ENCODE results near the gene PHKA2. TPM values are rescaled to one million over a fixed set of nuclear protein-coding genes. Genes with fewer than 3 reads are reported as not detected.
A peak's percentile ranks its signal among the peaks of the same experiment; 100 is the strongest.
"Not testable (repeated sequence)": the region's sequence is repeated elsewhere in the genome, so short reads cannot be mapped to it uniquely, and the experiment has no call there.

Gene PHKA2
- total RNA-seq, 1 donor from 2014 or later: 22.0 TPM

DNA sequence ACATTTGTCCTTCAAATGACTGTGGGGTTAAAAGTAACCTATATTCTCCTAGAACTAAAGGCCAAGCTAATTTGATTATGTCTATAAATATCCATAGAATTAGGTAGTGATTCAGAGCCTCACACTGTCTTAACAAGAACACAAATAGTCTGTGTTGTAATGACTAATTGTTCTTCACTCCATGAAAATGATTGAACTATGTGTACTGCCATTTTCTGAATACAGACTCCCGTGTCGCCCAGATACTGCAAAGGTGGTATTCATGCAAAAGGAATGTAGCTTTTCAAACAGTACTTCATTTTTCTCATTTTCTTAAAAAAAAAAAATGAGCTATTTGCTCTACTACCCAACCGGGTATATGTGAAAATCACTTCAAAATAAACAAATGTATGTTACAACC, 11.3 kb upstream of the PHKA2 start:
- intact Hi-C loops (cut with micrococcal nuclease): no loop called here
- H3K27me3 Mint-ChIP-seq (ENCODE audit: low read depth): no peaks in the 10 kb centered on the region
- H3K4me1 Mint-ChIP-seq (ENCODE audit: low read depth): no peaks in the 10 kb centered on the region
- no peaks in the 10 kb centered on the region for H3K9me3 Mint-ChIP-seq
- DNase-seq (ENCODE audit: low spot score): no peak
- H3K27ac Mint-ChIP-seq: no peak overlapping the region
- no peak overlapping the region for H3K4me3 Mint-ChIP-seq (ENCODE audit: low read depth)
- no peaks in the 10 kb centered on the region for H3K36me3 Mint-ChIP-seq (ENCODE audit: low read depth)

DNA sequence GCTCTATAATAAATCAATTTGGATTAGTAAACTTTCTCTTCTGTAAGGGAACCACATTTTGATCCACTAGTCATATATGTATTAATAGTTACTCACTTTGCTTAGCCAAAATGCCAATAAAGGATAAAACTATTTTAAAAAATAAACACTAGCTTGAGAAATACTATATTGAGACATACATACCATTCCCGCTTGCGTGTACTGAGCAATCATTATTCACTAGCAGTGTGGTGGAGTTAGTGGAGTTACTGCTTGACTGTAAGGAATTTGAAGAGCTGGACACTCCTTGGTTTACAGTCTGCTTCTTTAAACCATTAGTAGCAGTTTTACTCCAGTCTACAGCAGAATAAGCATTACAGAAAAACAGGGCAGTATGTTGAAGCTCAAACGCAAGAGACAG, 10.8 kb upstream of the PHKA2 start:
- Mint-ChIP-seq H3K9me3 (no peaks in the 10 kb centered on the region), H3K4me1 (ENCODE audit: low read depth) (no peaks in the 10 kb centered on the region), H3K4me3 (ENCODE audit: low read depth) (no peak overlapping the region), H3K27me3 (ENCODE audit: low read depth) (no peaks in the 10 kb centered on the region), H3K27ac (no peak overlapping the region), H3K36me3 (ENCODE audit: low read depth) (no peaks in the 10 kb centered on the region)
- DNase-seq (ENCODE audit: low spot score): no peak
- intact Hi-C loops (cut with micrococcal nuclease): no loop called here

DNA sequence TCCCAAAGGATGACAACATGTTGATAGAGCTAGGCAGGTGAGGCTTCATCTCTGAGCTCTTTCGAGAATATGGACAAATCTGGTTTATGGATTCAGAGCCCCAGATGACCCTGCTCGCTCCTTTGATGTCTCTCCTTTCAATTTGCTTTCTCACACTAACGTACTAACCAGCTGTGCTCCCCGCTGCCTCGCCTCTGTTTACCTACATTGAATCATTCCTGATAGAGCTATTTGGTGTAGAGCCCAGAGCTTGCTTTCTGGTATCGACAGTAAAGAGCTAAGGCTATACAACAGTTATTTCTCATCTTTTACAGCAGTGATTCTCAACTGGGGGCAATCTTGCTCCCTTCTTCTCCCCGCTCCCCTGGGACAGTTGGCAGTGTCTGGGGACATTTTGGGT, 8.9 kb upstream of the PHKA2 start:
- no peak overlapping the region for H3K27ac Mint-ChIP-seq

DNA sequence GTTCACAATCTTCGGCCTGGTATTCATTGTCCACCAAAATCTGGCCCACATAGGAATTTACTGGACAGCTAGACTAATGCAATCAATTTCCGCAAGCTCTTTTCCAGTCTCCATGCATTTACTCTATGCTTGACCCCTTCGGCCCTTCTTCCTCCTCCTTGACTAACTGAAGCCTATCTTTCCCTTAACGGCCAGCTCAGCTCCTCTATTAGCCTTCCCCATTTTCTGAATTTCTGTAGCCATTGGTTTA, 1.2 kb upstream of the PHKA2 start:
- Mint-ChIP-seq H3K4me3 (ENCODE audit: low read depth) (peak overlapping the region; percentile 84), H3K36me3 (ENCODE audit: low read depth) (no peaks in the 10 kb centered on the region), H3K27me3 (ENCODE audit: low read depth) (no peaks in the 10 kb centered on the region), H3K4me1 (ENCODE audit: low read depth) (peaks cover 6% of the 10 kb centered on the region), H3K27ac (peak overlapping the region; percentile 78), H3K9me3 (no peaks in the 10 kb centered on the region)
- no peak for DNase-seq (ENCODE audit: low spot score)
- intact Hi-C loops (cut with micrococcal nuclease): loop anchor here (10.0 kb wide), 1 partner anchor 310 kb away; the partner anchor contains the start of gene RS1

More for the DNA sequence above, 8.9 kb upstream of the PHKA2 start:
- no peaks in the 10 kb centered on the region for H3K27me3 Mint-ChIP-seq (ENCODE audit: low read depth)
- no peak overlapping the region for H3K4me3 Mint-ChIP-seq (ENCODE audit: low read depth)
- H3K36me3 Mint-ChIP-seq (ENCODE audit: low read depth): no peaks in the 10 kb centered on the region
- intact Hi-C loops (cut with micrococcal nuclease): no loop called here
- DNase-seq (ENCODE audit: low spot score): no peak
- no peaks in the 10 kb centered on the region for H3K4me1 Mint-ChIP-seq (ENCODE audit: low read depth)
- H3K9me3 Mint-ChIP-seq: no peaks in the 10 kb centered on the region

DNA sequence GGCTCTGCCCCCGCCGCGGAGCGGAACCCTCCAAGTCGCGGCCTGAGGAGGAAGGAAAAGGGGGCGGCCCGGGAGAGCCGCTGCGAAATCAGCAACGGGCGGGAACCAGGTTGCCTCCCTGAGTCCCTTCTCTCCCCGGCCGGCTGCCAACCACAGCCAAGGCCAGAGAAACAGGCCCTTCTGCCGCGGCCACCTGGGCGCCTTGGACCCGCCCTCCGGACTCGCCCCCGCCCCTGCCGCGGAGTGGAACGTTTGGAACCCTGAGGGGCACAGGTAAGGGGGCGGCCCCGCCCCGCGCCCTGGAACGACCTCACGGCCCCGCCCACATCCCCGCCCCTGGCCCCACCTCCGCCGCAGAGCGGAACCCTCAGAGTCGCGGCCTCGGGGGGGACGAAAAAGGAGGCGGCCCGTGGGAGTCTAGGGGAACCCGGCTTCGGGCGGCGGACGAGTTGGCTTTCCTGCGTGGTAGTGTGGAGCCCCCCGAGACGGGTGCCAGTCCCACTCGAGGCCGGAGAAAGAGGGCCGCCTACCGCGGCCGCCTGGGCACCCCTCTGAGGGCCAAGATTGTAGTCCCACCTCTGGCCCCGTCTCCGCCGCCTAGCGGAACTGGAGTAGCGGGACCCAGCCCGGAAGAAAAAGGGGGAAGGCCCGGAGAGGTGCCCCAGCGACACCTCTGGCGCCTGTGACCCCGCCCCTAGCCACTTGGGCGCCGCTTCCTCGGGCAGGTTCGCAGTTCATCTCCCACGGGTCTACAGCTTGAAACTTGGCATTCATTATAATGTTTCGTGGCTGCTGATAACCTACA, 669 bp upstream of the PHKA2 start:
- Mint-ChIP-seq H3K9me3 (no peaks in the 10 kb centered on the region), H3K4me3 (ENCODE audit: low read depth) (peak overlapping the region; percentile 84), H3K36me3 (ENCODE audit: low read depth) (no peaks in the 10 kb centered on the region), H3K4me1 (ENCODE audit: low read depth) (peaks cover 6% of the 10 kb centered on the region), H3K27ac (peak overlapping the region; percentile 78), H3K27me3 (ENCODE audit: low read depth) (no peaks in the 10 kb centered on the region)
- DNase-seq (ENCODE audit: low spot score): peak; percentile 76
- intact Hi-C loops (cut with micrococcal nuclease): loop anchor here (5.0 to 10.0 kb wide), 3 partner anchors 310 to 1008 kb away; partner anchors contain the start of genes BCLAF3, CDKL5 and RS1

DNA sequence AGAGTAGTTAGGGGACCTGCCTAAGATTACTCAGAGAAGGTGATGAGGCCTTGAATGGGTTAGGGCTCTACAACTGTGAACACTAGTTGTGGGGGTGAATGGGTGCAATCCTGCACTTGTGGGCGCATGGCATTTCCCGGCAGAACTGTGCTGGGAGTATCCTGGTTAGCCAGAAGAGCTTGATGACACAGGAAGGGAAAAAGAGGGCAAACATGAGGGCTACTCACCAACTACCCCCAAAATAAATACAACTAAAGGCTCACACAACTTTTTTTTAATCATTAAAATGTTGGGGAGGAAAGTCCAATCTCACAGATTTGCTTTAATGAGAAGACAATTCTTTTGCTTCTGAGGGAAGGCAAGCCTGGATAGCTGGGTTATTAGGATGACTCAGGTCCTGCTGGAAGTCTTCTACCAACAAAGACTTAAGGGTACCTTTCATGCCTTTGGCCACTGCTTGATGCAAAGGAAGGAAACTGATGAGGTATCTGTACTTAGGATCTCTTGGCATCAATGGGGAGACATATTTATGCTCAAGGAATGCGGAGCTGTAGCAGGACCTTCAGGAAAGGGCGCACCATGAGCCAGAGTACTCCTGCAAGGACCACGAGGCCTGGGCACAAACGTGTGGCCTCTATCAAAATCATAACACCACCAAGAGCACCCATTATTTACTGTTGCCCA, 2.6 kb downstream of the PHKA2 start:
- Mint-ChIP-seq H3K27ac (no peak overlapping the region), H3K27me3 (ENCODE audit: low read depth) (no peaks in the 10 kb centered on the region), H3K9me3 (no peaks in the 10 kb centered on the region), H3K4me1 (ENCODE audit: low read depth) (peaks cover 6% of the 10 kb centered on the region), H3K4me3 (ENCODE audit: low read depth) (no peak overlapping the region), H3K36me3 (ENCODE audit: low read depth) (no peaks in the 10 kb centered on the region)
- intact Hi-C loops (cut with micrococcal nuclease): loop anchor here (5.0 to 10.0 kb wide), 3 partner anchors 306 to 1011 kb away; partner anchors contain the start of genes BCLAF3, CDKL5 and RS1
- DNase-seq (ENCODE audit: low spot score): no peak

DNA sequence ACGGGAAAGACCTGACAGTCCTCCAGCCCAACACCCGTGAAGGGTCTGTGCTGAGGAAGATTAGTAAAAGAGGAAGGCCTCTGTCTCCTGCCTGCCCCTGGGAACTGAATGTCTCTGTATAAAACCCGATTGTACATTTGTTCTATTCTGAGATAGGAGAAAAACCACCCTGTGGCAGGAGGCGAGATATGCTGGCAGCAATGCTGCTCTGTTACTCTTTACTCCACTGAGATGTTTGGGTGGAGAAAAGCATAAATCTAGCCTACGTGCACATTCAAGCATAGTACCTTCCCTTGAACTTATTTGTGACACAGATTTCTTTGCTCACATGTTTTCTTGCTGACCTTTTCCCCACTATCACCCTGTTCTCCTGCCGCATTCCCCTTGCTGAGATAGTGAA, 3.7 kb downstream of the PHKA2 start:
- not testable (repeated sequence) for H3K36me3 Mint-ChIP-seq (ENCODE audit: low read depth); H3K4me1 Mint-ChIP-seq (ENCODE audit: low read depth); DNase-seq (ENCODE audit: low spot score); H3K27me3 Mint-ChIP-seq (ENCODE audit: low read depth); H3K9me3 Mint-ChIP-seq; H3K27ac Mint-ChIP-seq; H3K4me3 Mint-ChIP-seq (ENCODE audit: low read depth)
- intact Hi-C loops (cut with micrococcal nuclease): loop anchor here (5.0 to 10.0 kb wide), 3 partner anchors 305 to 1012 kb away; partner anchors contain the start of genes BCLAF3, CDKL5 and RS1

DNA sequence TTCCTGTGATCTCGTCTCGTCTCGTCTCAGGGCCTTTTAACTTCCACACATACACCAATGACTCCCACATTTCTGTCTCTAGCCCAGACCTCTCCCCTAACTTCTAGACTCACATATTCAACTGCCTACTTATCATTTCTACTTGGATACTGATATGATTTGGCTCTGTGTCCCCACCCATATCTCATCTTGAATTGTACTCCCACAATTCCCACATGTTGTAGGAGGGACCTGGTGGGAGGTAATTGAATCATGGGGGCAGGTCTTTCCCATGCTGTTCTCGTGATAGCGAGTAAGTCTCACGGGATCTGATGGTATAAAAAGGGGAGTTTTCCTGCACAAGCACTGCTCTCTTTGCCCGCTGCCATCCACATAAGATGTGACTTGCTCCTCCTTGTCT, 8.9 kb downstream of the PHKA2 start:
- no peaks in the 10 kb centered on the region for H3K27me3 Mint-ChIP-seq (ENCODE audit: low read depth)
- H3K36me3 Mint-ChIP-seq (ENCODE audit: low read depth): no peaks in the 10 kb centered on the region
- no peak overlapping the region for H3K27ac Mint-ChIP-seq
- no peaks in the 10 kb centered on the region for H3K9me3 Mint-ChIP-seq
- no peak overlapping the region for H3K4me3 Mint-ChIP-seq (ENCODE audit: low read depth)
- intact Hi-C loops (cut with micrococcal nuclease): no loop called here
- no peak for DNase-seq (ENCODE audit: low spot score)
- H3K4me1 Mint-ChIP-seq (ENCODE audit: low read depth): no peaks in the 10 kb centered on the region

DNA sequence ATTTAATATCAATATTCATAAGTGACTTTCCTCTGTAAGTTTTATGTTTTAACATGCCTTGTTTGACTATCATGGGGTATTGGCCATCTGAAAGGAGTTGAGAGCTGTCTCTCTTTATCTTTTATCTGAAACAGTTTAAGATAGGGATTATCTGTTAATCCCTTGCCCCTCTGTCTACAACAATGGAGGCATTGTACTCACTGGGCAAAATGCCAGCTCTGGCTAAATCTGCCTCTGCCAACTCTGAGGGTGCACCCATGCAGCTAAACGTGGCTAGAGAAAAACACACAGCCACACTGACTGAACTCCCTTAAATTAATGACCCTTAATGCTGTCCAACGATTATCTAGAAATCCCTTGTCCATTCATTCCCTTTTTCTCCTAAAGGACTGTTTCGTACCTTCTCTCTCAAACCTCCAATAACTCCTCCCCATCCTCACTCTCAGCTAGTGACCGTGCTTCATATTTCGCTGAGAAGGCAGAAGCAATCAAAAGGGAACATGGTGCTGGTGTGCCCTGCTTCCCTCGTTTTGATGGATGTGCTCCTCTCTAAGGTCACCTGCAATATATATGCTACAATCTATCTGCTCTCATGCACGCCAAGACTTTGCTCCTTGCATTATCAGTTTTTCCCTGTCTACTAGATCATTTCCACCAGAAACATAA, 10.3 kb downstream of the PHKA2 start:
- no peak overlapping the region for H3K27ac Mint-ChIP-seq
- no peak overlapping the region for H3K4me3 Mint-ChIP-seq (ENCODE audit: low read depth)
- H3K36me3 Mint-ChIP-seq (ENCODE audit: low read depth): no peaks in the 10 kb centered on the region
- no peaks in the 10 kb centered on the region for H3K4me1 Mint-ChIP-seq (ENCODE audit: low read depth)
- H3K9me3 Mint-ChIP-seq: no peaks in the 10 kb centered on the region
- H3K27me3 Mint-ChIP-seq (ENCODE audit: low read depth): no peaks in the 10 kb centered on the region
- DNase-seq (ENCODE audit: low spot score): no peak
- intact Hi-C loops (cut with micrococcal nuclease): no loop called here

DNA sequence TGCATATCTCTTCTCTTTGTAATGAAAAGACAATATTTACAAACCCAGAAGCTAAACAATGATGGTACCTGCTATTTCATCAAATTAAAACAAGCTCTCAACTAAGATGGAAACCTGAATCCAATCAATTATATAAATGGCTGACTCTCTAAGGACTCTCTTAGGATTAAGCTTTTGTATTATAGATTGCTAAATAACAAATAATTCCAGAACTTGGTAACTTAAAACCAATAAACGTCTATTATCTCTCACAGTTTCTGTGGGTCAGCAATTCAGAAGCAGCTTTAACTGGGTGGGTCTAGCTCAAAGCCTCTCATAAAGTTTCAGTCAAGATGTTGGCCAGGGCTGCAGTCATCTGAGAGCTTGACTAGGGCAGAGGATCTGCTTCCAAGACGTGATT, 12.4 kb downstream of the PHKA2 start:
- H3K9me3 Mint-ChIP-seq: no peaks in the 10 kb centered on the region
- H3K27me3 Mint-ChIP-seq (ENCODE audit: low read depth): no peaks in the 10 kb centered on the region
- no peaks in the 10 kb centered on the region for H3K4me1 Mint-ChIP-seq (ENCODE audit: low read depth)
- no peaks in the 10 kb centered on the region for H3K36me3 Mint-ChIP-seq (ENCODE audit: low read depth)
- DNase-seq (ENCODE audit: low spot score): no peak
- H3K4me3 Mint-ChIP-seq (ENCODE audit: low read depth): no peak overlapping the region
- H3K27ac Mint-ChIP-seq: no peak overlapping the region
- intact Hi-C loops (cut with micrococcal nuclease): no loop called here

DNA sequence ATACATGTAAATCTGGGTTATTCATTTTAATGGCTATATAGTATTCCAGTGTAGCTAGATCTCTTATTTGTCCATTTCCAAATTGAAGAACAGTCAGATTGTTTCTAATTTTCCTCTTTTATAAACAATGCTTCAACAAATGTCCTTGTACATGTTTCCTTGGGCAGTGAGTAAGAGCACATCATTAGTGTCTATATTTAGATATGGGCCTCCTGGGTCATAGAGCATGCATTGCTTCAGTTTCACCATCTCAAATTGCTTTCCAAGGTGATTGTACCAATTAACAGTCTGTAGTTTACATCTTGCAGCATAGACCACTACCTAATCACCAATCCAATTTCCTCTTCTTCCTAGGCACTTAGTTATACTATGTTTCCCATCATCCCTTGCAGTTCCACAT, 13.4 kb downstream of the PHKA2 start:
- no peaks in the 10 kb centered on the region for H3K9me3 Mint-ChIP-seq
- H3K27me3 Mint-ChIP-seq (ENCODE audit: low read depth): no peaks in the 10 kb centered on the region
- H3K27ac Mint-ChIP-seq: no peak overlapping the region

DNA sequence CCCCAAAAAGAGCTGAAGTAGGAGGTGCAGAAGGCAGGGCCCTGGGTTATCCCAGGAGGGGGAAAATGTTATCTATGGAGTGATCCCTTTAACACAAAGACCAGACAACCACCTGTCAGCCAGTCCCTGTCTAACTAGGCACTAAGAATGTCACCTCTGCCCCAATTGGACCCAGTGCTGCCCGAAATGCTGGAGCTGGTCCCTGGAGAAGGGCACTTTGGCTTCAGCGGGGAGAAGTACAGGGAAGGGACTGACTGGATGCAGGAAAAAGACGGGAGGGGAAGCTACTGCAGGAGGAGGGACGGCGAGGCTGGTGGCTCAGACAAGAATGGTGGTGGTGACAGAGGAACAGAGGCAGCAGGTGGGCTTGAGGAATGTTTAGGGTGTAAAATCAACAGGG, 17.3 kb downstream of the PHKA2 start:
- Mint-ChIP-seq H3K27ac (no peak overlapping the region), H3K4me1 (ENCODE audit: low read depth) (peaks cover 13% of the 10 kb centered on the region), H3K36me3 (ENCODE audit: low read depth) (peaks cover 4% of the 10 kb centered on the region), H3K27me3 (ENCODE audit: low read depth) (no peaks in the 10 kb centered on the region), H3K9me3 (no peaks in the 10 kb centered on the region), H3K4me3 (ENCODE audit: low read depth) (no peak overlapping the region)
- intact Hi-C loops (cut with micrococcal nuclease): no loop called here
- no peak for DNase-seq (ENCODE audit: low spot score)

More for the DNA sequence above, 13.4 kb downstream of the PHKA2 start:
- no peak for DNase-seq (ENCODE audit: low spot score)
- Mint-ChIP-seq H3K4me1 (ENCODE audit: low read depth) (no peaks in the 10 kb centered on the region), H3K4me3 (ENCODE audit: low read depth) (no peak overlapping the region), H3K36me3 (ENCODE audit: low read depth) (no peaks in the 10 kb centered on the region)
- intact Hi-C loops (cut with micrococcal nuclease): no loop called here

DNA sequence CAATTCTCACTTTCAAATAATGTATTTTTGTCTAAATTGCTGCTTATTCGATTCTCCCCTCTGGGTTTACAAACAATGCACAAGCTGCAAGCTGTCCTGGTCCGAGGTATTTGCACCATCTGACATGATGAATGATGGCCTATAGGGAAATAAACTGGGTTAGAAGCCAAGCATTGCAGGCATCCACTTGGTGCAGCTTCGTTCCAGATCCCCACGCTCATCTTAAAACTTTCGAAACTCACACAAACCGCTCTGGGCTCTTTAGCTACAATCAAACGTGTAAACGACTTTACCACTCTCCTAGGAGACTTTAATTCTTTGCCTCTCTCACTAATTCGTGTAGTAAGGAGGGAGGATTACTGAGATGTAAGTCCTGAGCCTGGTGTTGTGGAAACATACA, 19.0 kb downstream of the PHKA2 start:
- no peaks in the 10 kb centered on the region for H3K27me3 Mint-ChIP-seq (ENCODE audit: low read depth)
- peaks cover 19% of the 10 kb centered on the region for H3K4me1 Mint-ChIP-seq (ENCODE audit: low read depth)
- H3K36me3 Mint-ChIP-seq (ENCODE audit: low read depth): peaks cover 4% of the 10 kb centered on the region
- intact Hi-C loops (cut with micrococcal nuclease): no loop called here
- DNase-seq (ENCODE audit: low spot score): no peak
- no peaks in the 10 kb centered on the region for H3K9me3 Mint-ChIP-seq
- no peak overlapping the region for H3K27ac Mint-ChIP-seq
- H3K4me3 Mint-ChIP-seq (ENCODE audit: low read depth): no peak overlapping the region
